Loucy (cell line): ENCODE measurements around the gene TRIM39.
A peak's percentile ranks its signal among the peaks of the same experiment; 100 is the strongest.
"Not testable (repeated sequence)": the region's sequence is repeated elsewhere in the genome, so short reads cannot be mapped to it uniquely, and the experiment has no call there.

Experiments used
- H2AFZ ChIP-seq: fragments of 200-600 bp; sonication (generic); 2 replicates; pipeline ENCODE4 v1.6.0; 2016; ENCODE audit warnings: antibody characterized with exemption, mild to moderate bottlenecking, low read length, moderate library complexity
- H3F3A ChIP-seq: fragments of 200-600 bp; 2 replicates; pipeline ENCODE4 v1.6.0; 2016; ENCODE audit warnings: antibody characterized with exemption, low read depth, mild to moderate bottlenecking
- H3K27me3 ChIP-seq: fragments of 200-600 bp; sonication (generic); 2 replicates; pipeline ENCODE4 v1.6.1; 2014; ENCODE audit warnings: low read length, mild to moderate bottlenecking; ENCODE audit not compliant: insufficient read depth, poor library complexity, severe bottlenecking
- H3K36me3 ChIP-seq: fragments of 200-600 bp; sonication (generic); 2 replicates; pipeline ENCODE4 v1.6.1; 2016; ENCODE audit warnings: low read length; ENCODE audit not compliant: insufficient read depth
- H3K4me1 ChIP-seq: fragments of 200-600 bp; sonication (generic); 2 replicates; pipeline ENCODE4 v1.5.1; 2014; ENCODE audit warnings: low read length, mild to moderate bottlenecking; ENCODE audit not compliant: insufficient read depth, poor library complexity, severe bottlenecking
- H3K4me2 ChIP-seq: fragments of 200-600 bp; sonication (generic); 2 replicates; pipeline ENCODE4 v1.6.0; 2014; ENCODE audit warnings: antibody characterized with exemption, low read length, low read depth, mild to moderate bottlenecking; ENCODE audit not compliant: poor library complexity, severe bottlenecking
- H3K4me3 ChIP-seq: fragments of 200-600 bp; sonication (generic); 2 replicates; pipeline ENCODE4 v1.5.1; 2014; ENCODE audit warnings: low read length, mild to moderate bottlenecking, mixed read lengths; ENCODE audit not compliant: poor library complexity, severe bottlenecking
- H3K79me2 ChIP-seq: fragments of 200-600 bp; sonication (generic); 2 replicates; pipeline ENCODE4 v1.6.1; 2014; ENCODE audit warnings: low read length; ENCODE audit not compliant: insufficient read depth
- H3K9ac ChIP-seq: fragments of 200-600 bp; sonication (generic); 2 replicates; pipeline ENCODE4 v1.6.0; 2014; ENCODE audit warnings: mild to moderate bottlenecking, low read depth, low read length, moderate library complexity; ENCODE audit not compliant: poor library complexity, severe bottlenecking
- H3K9me2 ChIP-seq: fragments of 200-600 bp; sonication (generic); replicated peaks from 2 replicates; pipeline ENCODE4 v1.6.1; 2016; ENCODE audit warnings: low read depth, low read length, mixed read lengths
- H3K9me3 ChIP-seq: fragments of 200-600 bp; sonication (generic); 2 replicates; pipeline ENCODE4 v1.6.1; 2014; ENCODE audit warnings: mild to moderate bottlenecking, antibody characterized with exemption, low read length, low read depth; ENCODE audit not compliant: insufficient read depth
- H4K20me1 ChIP-seq: fragments of 200-600 bp; sonication (generic); 2 replicates; pipeline ENCODE4 v1.6.0; 2014; ENCODE audit warnings: antibody characterized with exemption, low read length, mild to moderate bottlenecking; ENCODE audit not compliant: insufficient read depth, poor library complexity, severe bottlenecking
- CTCF ChIP-seq: fragments of 200-600 bp; sonication (generic); conservative IDR thresholded peaks from 2 replicates; pipeline ENCODE4 v1.5.1; 2014; ENCODE audit warnings: mild to moderate bottlenecking, antibody characterized with exemption, low read length
- EZH2phosphoT487 ChIP-seq: fragments of 200-600 bp; IDR thresholded peaks from 2 replicates; pipeline ENCODE4 v1.6.1; 2018; ENCODE audit warnings: antibody characterized with exemption, mild to moderate bottlenecking, moderate library complexity, borderline replicate concordance

TRIM39 gene

GRCh38 chr6:30326526-30327231 is at the start of gene TRIM39:
TSS of gene TRIM39 (plus strand) at chr6:30326927. CDS start at chr6:30329318, 2,391 bp downstream.
- Histone ChIP-seq H3K27me3 (no peaks in the 10 kb centered on the region), H3K4me2 (peak within 1 kb of the TSS; percentile 91), H3F3A (0 out of 2 replicates have a peak, but pooled peaks cover 2% of the 10 kb centered on the region), H3K4me3 (peak within 1 kb of the TSS; percentile 87), H3K9ac (peak within 1 kb of the TSS; percentile 76), H2AFZ (peak within 1 kb of the TSS; percentile 92), H3K9me3 (no peaks in the 10 kb centered on the region), H3K79me2 (peaks cover 51% of the 10 kb centered on the region), H3K36me3 (no peaks in the 10 kb centered on the region; the same call in 1 of the 2 replicates), H3K4me1 (peaks cover 36% of the 10 kb centered on the region), H3K9me2 (no peaks in the 10 kb centered on the region), H4K20me1 (peaks cover 44% of the 10 kb centered on the region)
- TF ChIP-seq EZH2phosphoT487 (no peak), CTCF (no peak)

GRCh38 chr6:30280988-30281387 is 45.7 kb upstream of the TRIM39 start:
- H3K4me1 ChIP-seq, H3K9ac ChIP-seq, H2AFZ ChIP-seq, H3F3A ChIP-seq, H3K4me2 ChIP-seq, H3K9me2 ChIP-seq, H3K27me3 ChIP-seq, H3K4me3 ChIP-seq, H3K79me2 ChIP-seq, H4K20me1 ChIP-seq, H3K36me3 ChIP-seq: not testable (repeated sequence)
- peaks cover 37% of the 10 kb centered on the region for H3K9me3 ChIP-seq

GRCh38 chr6:30282522-30282921 is 44.2 kb upstream of the TRIM39 start:
- Histone ChIP-seq H2AFZ (no peak overlapping the region), H3K9ac (no peak overlapping the region), H3F3A (no peaks in the 10 kb centered on the region), H3K4me3 (no peak overlapping the region), H3K4me2 (no peak overlapping the region), H3K79me2 (no peaks in the 10 kb centered on the region), H3K9me3 (peaks cover 43% of the 10 kb centered on the region), H3K9me2 (no peaks in the 10 kb centered on the region), H4K20me1 (no peaks in the 10 kb centered on the region), H3K4me1 (no peaks in the 10 kb centered on the region), H3K27me3 (no peaks in the 10 kb centered on the region), H3K36me3 (no peaks in the 10 kb centered on the region)
- TF ChIP-seq EZH2phosphoT487 (no peak), CTCF (no peak)

GRCh38 chr6:30283761-30284160 is 43.0 kb upstream of the TRIM39 start:
- H3K36me3 ChIP-seq: peaks cover 5% of the 10 kb centered on the region; the same call in 1 of the 2 replicates
- peaks cover 44% of the 10 kb centered on the region for H3K9me3 ChIP-seq

More at GRCh38 chr6:30283761-30284160, 43.0 kb upstream of the TRIM39 start:
- TF ChIP-seq CTCF (no peak), EZH2phosphoT487 (no peak)
- no peaks in the 10 kb centered on the region for H3K4me1 ChIP-seq
- no peak overlapping the region for H3K9ac ChIP-seq
- H4K20me1 ChIP-seq: no peaks in the 10 kb centered on the region
- H3K4me2 ChIP-seq: no peak overlapping the region
- no peaks in the 10 kb centered on the region for H3K9me2 ChIP-seq
- no peaks in the 10 kb centered on the region for H3K79me2 ChIP-seq
- no peak overlapping the region for H3K4me3 ChIP-seq
- H3K27me3 ChIP-seq: no peaks in the 10 kb centered on the region
- no peak overlapping the region for H2AFZ ChIP-seq
- no peaks in the 10 kb centered on the region for H3F3A ChIP-seq
